ENCODE results near the gene LEFTY1. TPM values are rescaled to one million over a fixed set of nuclear protein-coding genes. Genes with fewer than 3 reads are reported as not detected.

LEFTY1 gene
- total RNA-seq, 3 donors from 2014 or later, result 0.48 TPM; not detected in 2

- no peak for DNase-seq (ENCODE audit: low spot score in 2 of 2)
- Histone ChIP-seq H3K4me1 (no peaks in the 10 kb centered on the region), H3K9me3 (no peaks in the 10 kb centered on the region), H3K27ac (peak overlapping the region in 1 of 2 donors; percentile 46), H3K36me3 (no peaks in the 10 kb centered on the region), H3K4me3 (no peak overlapping the region), H3K27me3 (no peaks in the 10 kb centered on the region)
- no peak for TF ChIP-seq POLR2AphosphoS5 (IDR thresholded peaks at IDR 0.05)
- TF ChIP-seq POLR2A (IDR thresholded peaks at IDR 0.05), result no peak
- TF ChIP-seq, protein P1, sequence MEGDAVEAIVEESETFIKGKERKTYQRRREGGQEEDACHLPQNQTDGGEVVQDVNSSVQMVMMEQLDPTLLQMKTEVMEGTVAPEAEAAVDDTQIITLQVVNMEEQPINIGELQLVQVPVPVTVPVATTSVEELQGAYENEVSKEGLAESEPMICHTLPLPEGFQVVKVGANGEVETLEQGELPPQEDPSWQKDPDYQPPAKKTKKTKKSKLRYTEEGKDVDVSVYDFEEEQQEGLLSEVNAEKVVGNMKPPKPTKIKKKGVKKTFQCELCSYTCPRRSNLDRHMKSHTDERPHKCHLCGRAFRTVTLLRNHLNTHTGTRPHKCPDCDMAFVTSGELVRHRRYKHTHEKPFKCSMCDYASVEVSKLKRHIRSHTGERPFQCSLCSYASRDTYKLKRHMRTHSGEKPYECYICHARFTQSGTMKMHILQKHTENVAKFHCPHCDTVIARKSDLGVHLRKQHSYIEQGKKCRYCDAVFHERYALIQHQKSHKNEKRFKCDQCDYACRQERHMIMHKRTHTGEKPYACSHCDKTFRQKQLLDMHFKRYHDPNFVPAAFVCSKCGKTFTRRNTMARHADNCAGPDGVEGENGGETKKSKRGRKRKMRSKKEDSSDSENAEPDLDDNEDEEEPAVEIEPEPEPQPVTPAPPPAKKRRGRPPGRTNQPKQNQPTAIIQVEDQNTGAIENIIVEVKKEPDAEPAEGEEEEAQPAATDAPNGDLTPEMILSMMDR (IDR thresholded peaks at IDR 0.05), result no peak
- intact Hi-C loops (cut with DNase I; ENCODE audit: low total_unique reads), result no loop called here
Observed at GRCh38 chr1:225908013-225908640, 19.2 kb upstream of the LEFTY1 start.

GRCh38 chr1:225907341-225907740, 18.4 kb upstream of the LEFTY1 start:
- H3K9me3 ChIP-seq, result no peaks in the 10 kb centered on the region
- no peaks in the 10 kb centered on the region for H3K27me3 ChIP-seq
- no peak overlapping the region for H3K27ac ChIP-seq
- intact Hi-C loops (cut with DNase I; ENCODE audit: low total_unique reads), result no loop called here
- TF ChIP-seq, protein P1 (IDR thresholded peaks at IDR 0.05), result no peak
- no peak for TF ChIP-seq POLR2A (IDR thresholded peaks at IDR 0.05)
- no peak for TF ChIP-seq POLR2AphosphoS5 (IDR thresholded peaks at IDR 0.05)
- no peak for DNase-seq (ENCODE audit: low spot score in 2 of 2)
- no peaks in the 10 kb centered on the region for H3K36me3 ChIP-seq
- H3K4me1 ChIP-seq, result no peaks in the 10 kb centered on the region
- no peak overlapping the region for H3K4me3 ChIP-seq

GRCh38 chr1:225906467-225906866, 17.5 kb upstream of the LEFTY1 start:
- no peaks in the 10 kb centered on the region for H3K36me3 ChIP-seq
- intact Hi-C loops (cut with DNase I; ENCODE audit: low total_unique reads), result no loop called here
- no peaks in the 10 kb centered on the region for H3K4me1 ChIP-seq
- DNase-seq (ENCODE audit: low spot score in 2 of 2), result no peak
- TF ChIP-seq POLR2A (IDR thresholded peaks at IDR 0.05) (no peak), POLR2AphosphoS5 (IDR thresholded peaks at IDR 0.05) (no peak)
- no peaks in the 10 kb centered on the region for H3K9me3 ChIP-seq
- no peak overlapping the region for H3K27ac ChIP-seq
- H3K4me3 ChIP-seq, result no peak overlapping the region
- H3K27me3 ChIP-seq, result no peaks in the 10 kb centered on the region

GRCh38 chr1:225903623-225904022, 14.7 kb upstream of the LEFTY1 start:
- Histone ChIP-seq H3K9me3 (no peaks in the 10 kb centered on the region), H3K36me3 (no peaks in the 10 kb centered on the region), H3K27ac (no peak overlapping the region), H3K4me3 (no peak overlapping the region), H3K27me3 (no peaks in the 10 kb centered on the region), H3K4me1 (no peaks in the 10 kb centered on the region)
- intact Hi-C loops (cut with DNase I; ENCODE audit: low total_unique reads), result no loop called here
- no peak for DNase-seq (ENCODE audit: low spot score in 2 of 2)
- TF ChIP-seq, protein P1 (IDR thresholded peaks at IDR 0.05), result no peak
- TF ChIP-seq POLR2A (IDR thresholded peaks at IDR 0.05), result no peak
- no peak for TF ChIP-seq POLR2AphosphoS5 (IDR thresholded peaks at IDR 0.05)

- TF ChIP-seq, protein P1 (IDR thresholded peaks at IDR 0.05), result no peak
- TF ChIP-seq POLR2AphosphoS5 (IDR thresholded peaks at IDR 0.05) (no peak), POLR2A (IDR thresholded peaks at IDR 0.05) (no peak)
- no peaks in the 10 kb centered on the region for H3K27me3 ChIP-seq
- H3K4me3 ChIP-seq, result no peak overlapping the region
- H3K36me3 ChIP-seq, result no peaks in the 10 kb centered on the region
- no peak for DNase-seq (ENCODE audit: low spot score in 2 of 2)
- peaks cover 0 to 4% of the 10 kb centered on the region in 2 donors for H3K4me1 ChIP-seq
- intact Hi-C loops (cut with DNase I; ENCODE audit: low total_unique reads), result no loop called here
- H3K27ac ChIP-seq, result no peak overlapping the region
- H3K9me3 ChIP-seq, result no peaks in the 10 kb centered on the region
Observed at GRCh38 chr1:225899044-225899925, 10.3 kb upstream of the LEFTY1 start.
